Vagina (tissue), 2 donors: ENCODE measurements around the gene SMG6. TPM values are rescaled to one million over a fixed set of nuclear protein-coding genes. Genes with fewer than 3 reads are reported as not detected.
"Not testable (repeated sequence)": the region's sequence is repeated elsewhere in the genome, so short reads cannot be mapped to it uniquely, and the experiment has no call there.

Source experiments
- DNase-seq, 2 donors: peaks; one replicate each; pipeline ENCODE4 v3.0.0-alpha.2; 2017; ENCODE audit errors: extremely low spot score in 2 of 2
- H3K27ac ChIP-seq: fragments of 200-600 bp; sonication (generic); one replicate; pipeline ENCODE4 v1.5.1; 2019
- H3K27me3 ChIP-seq: fragments of 200-600 bp; sonication (generic); one replicate; pipeline ENCODE4 v1.5.1; 2019
- H3K36me3 ChIP-seq, 2 donors: fragments of 200-600 bp; sonication (generic); one replicate each; pipeline ENCODE4 v1.5.1; 2017 to 2019
- H3K4me1 ChIP-seq: fragments of 200-600 bp; sonication (generic); one replicate; pipeline ENCODE4 v1.5.1; 2019
- H3K4me3 ChIP-seq, 2 donors: fragments of 200-600 bp; sonication (generic); 1 replicate in 1 of 2; 2 replicates in 1 of 2; pipeline ENCODE4 v1.5.1; 2016 to 2019
- H3K9me3 ChIP-seq: fragments of 200-600 bp; sonication (generic); one replicate; pipeline ENCODE4 v1.5.1; 2019
- CTCF ChIP-seq, 3 experiments: fragments of 450-650 bp in 2 of 3; fragments of 200-600 bp in 1 of 3; sonication (generic) in 1 of 3; IDR thresholded peaks; one replicate each; pipeline ENCODE4 v1.5.1; 2017 to 2019; ENCODE audit warnings: antibody characterized with exemption in 3 of 3, mild to moderate bottlenecking in 2 of 3, moderate library complexity in 2 of 3
- POLR2A ChIP-seq, 2 donors: fragments of 450-650 bp; IDR thresholded peaks; one replicate each; pipeline ENCODE4 v1.6.1; 2017; ENCODE audit warnings: antibody characterized with exemption in 2 of 2, mild to moderate bottlenecking in 2 of 2, moderate library complexity in 2 of 2
- POLR2AphosphoS5 ChIP-seq, 2 donors: sonication (generic); formaldehyde crosslinking; IDR thresholded peaks; one replicate each; pipeline ENCODE4 v1.9.0; 2017; ENCODE audit warnings: antibody characterized with exemption in 2 of 2, mild to moderate bottlenecking in 2 of 2, low read depth in 1 of 2; ENCODE audit not compliant: insufficient read depth in 1 of 2
- intact Hi-C: fragments of 100-400 bp; cut with DNase I; formaldehyde crosslinking; loops from one replicate; pipeline ENCODE4 v1.15.1; 2023
- total RNA-seq: library from RNA; depleted of rRNA; stranded (reverse); fragments of >200 nt; gene quantifications from one replicate; pipeline ENCODE4 v1.2.3, GENCODE V29; 2016

Gene SMG6
- total RNA-seq, 1 donor from 2014 or later = 46.2 TPM

GRCh38 chr17:2146132-2146871 lies 157.3 kb downstream of the SMG6 start:
- Histone ChIP-seq H3K27ac (no peak overlapping the region), H3K4me3 (no peak overlapping the region), H3K27me3 (no peaks in the 10 kb centered on the region), H3K36me3 (no peaks in the 10 kb centered on the region), H3K4me1 (no peaks in the 10 kb centered on the region), H3K9me3 (no peaks in the 10 kb centered on the region)
- no peak for DNase-seq
- intact Hi-C loops = no loop called here
- TF ChIP-seq CTCF (IDR thresholded peaks at IDR 0.05) = no peak
- TF ChIP-seq POLR2A (IDR thresholded peaks at IDR 0.05) = no peak
- TF ChIP-seq POLR2AphosphoS5 (IDR thresholded peaks at IDR 0.05; ENCODE audit: insufficient read depth in 1 of 2, low read depth in 1 of 2) = no peak

GRCh38 chr17:2144701-2145100 lies 158.9 kb downstream of the SMG6 start:
- no peak overlapping the region for H3K27ac ChIP-seq
- TF ChIP-seq POLR2AphosphoS5 (IDR thresholded peaks at IDR 0.05; ENCODE audit: insufficient read depth in 1 of 2, low read depth in 1 of 2) (no peak), CTCF (IDR thresholded peaks at IDR 0.05) (no peak), POLR2A (IDR thresholded peaks at IDR 0.05) (no peak)
- DNase-seq = no peak

GRCh38 chr17:2143332-2143731 lies 160.3 kb downstream of the SMG6 start:
- no peaks in the 10 kb centered on the region for H3K9me3 ChIP-seq
- H3K4me3 ChIP-seq = no peak overlapping the region
- intact Hi-C loops = no loop called here
- DNase-seq = no peak
- H3K27ac ChIP-seq = no peak overlapping the region
- H3K27me3 ChIP-seq = no peaks in the 10 kb centered on the region
- peaks cover 22% of the 10 kb centered on the region for H3K4me1 ChIP-seq
- no peak for TF ChIP-seq POLR2AphosphoS5 (IDR thresholded peaks at IDR 0.05; ENCODE audit: insufficient read depth in 1 of 2, low read depth in 1 of 2)
- TF ChIP-seq POLR2A (IDR thresholded peaks at IDR 0.05) = no peak
- TF ChIP-seq CTCF (IDR thresholded peaks at IDR 0.05) = no peak
- H3K36me3 ChIP-seq = no peaks in the 10 kb centered on the region

More at GRCh38 chr17:2144701-2145100, 158.9 kb downstream of the SMG6 start:
- no peak overlapping the region for H3K4me3 ChIP-seq
- H3K9me3 ChIP-seq = no peaks in the 10 kb centered on the region
- H3K27me3 ChIP-seq = no peaks in the 10 kb centered on the region
- no peaks in the 10 kb centered on the region for H3K36me3 ChIP-seq
- H3K4me1 ChIP-seq = peaks cover 8% of the 10 kb centered on the region
- intact Hi-C loops = no loop called here

- H3K36me3 ChIP-seq, DNase-seq, H3K27me3 ChIP-seq, H3K9me3 ChIP-seq, H3K4me3 ChIP-seq, H3K27ac ChIP-seq, intact Hi-C loops: not testable (repeated sequence)
- H3K4me1 ChIP-seq = peaks cover 28% of the 10 kb centered on the region
These were observed 160.9 kb downstream of the SMG6 start for GRCh38 chr17:2142682-2143081.

GRCh38 chr17:2140683-2141082 lies 162.9 kb downstream of the SMG6 start:
- H3K4me3 ChIP-seq = no peak overlapping the region
- TF ChIP-seq CTCF (IDR thresholded peaks at IDR 0.05) (no peak), POLR2A (IDR thresholded peaks at IDR 0.05) (no peak), POLR2AphosphoS5 (IDR thresholded peaks at IDR 0.05; ENCODE audit: insufficient read depth in 1 of 2, low read depth in 1 of 2) (peak in 1 of 2 donors; percentile 83)
- intact Hi-C loops = no loop called here
- H3K36me3 ChIP-seq = no peaks in the 10 kb centered on the region
- DNase-seq = no peak
- peaks cover 47% of the 10 kb centered on the region for H3K4me1 ChIP-seq
- H3K27ac ChIP-seq = no peak overlapping the region
- H3K27me3 ChIP-seq = no peaks in the 10 kb centered on the region
- H3K9me3 ChIP-seq = no peaks in the 10 kb centered on the region
